ENCODE data around the gene DHRS13. TPM values are rescaled to one million over a fixed set of nuclear protein-coding genes. Genes with fewer than 3 reads are reported as not detected.

The DHRS13 gene
- total and polyA plus RNA-seq, 11 donors: 2.2 to 6.3 (median 2.9) TPM

DNA sequence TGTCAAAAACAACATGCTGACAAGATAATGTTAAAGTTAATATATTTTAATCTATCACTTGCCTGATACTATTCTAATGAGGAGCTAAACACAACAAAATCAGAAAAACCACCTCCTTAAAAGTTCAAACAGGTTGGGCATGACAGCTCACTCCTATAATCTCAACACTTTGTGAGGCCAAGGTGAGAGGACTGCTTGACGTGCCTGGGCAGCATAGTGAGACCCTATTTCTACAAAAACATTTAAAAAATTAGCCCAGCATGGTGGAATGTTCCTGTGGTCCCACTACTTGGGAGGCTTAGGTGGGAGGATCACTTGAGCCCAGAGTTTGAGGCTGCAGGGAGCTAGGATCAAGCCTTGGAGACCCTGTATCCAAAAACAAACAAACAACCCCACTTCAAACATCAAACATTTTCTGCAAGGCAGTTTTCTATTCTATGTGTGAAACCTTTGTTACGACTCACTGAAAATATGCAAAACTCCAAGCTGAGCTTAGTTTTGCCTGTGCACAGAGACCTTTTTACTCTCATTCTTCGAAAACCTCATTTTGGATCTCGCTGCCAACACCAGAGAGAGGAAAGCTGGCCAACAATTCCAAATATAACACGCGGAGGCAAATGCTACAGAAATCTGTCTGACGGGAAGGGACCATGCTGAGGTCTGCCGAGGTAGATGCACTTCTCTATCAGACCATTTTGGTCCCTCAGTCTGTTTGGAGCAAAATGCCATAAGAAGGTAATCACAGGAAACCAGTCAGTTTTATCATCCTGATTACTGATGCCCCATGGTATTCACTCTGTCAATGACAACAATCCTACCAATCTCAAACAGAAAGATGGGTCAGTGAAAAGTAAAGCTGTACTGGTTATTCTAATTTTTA, 42.2 kb upstream of the DHRS13 start:
- 43 to 52% (median 45%) methylated on average over 8 of the region's 8 CpGs for WGBS, 4 donors
- TF ChIP-seq, protein P1, sequence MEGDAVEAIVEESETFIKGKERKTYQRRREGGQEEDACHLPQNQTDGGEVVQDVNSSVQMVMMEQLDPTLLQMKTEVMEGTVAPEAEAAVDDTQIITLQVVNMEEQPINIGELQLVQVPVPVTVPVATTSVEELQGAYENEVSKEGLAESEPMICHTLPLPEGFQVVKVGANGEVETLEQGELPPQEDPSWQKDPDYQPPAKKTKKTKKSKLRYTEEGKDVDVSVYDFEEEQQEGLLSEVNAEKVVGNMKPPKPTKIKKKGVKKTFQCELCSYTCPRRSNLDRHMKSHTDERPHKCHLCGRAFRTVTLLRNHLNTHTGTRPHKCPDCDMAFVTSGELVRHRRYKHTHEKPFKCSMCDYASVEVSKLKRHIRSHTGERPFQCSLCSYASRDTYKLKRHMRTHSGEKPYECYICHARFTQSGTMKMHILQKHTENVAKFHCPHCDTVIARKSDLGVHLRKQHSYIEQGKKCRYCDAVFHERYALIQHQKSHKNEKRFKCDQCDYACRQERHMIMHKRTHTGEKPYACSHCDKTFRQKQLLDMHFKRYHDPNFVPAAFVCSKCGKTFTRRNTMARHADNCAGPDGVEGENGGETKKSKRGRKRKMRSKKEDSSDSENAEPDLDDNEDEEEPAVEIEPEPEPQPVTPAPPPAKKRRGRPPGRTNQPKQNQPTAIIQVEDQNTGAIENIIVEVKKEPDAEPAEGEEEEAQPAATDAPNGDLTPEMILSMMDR (IDR thresholded peaks at IDR 0.05): no peak
- TF ChIP-seq POLR2A (IDR thresholded peaks at IDR 0.05): no peak
- intact Hi-C loops (cut with DNase I): loop anchor here in 6 of 10 donors (5.0 to 10.0 kb wide), 7 partner anchors 43 to 610 kb away; partner anchors contain the start of genes DHRS13 (in 3 of the 6), FLOT2 (in 1 of the 6), IFT20 (in 1 of the 6) and NUFIP2 (in 1 of the 6)
- H3K27ac ChIP-seq: peak overlapping the region in 9 of 12 donors; percentile 10 to 73 (median 50)
- DNase-seq: no peak
- no peaks in the 10 kb centered on the region for H3K9me3 ChIP-seq
- peaks cover 3 to 84% (median 67%) of the 10 kb centered on the region in 12 donors for H3K4me1 ChIP-seq
- no peak for ATAC-seq
- H3K4me3 ChIP-seq: no peak overlapping the region
- no peaks in the 10 kb centered on the region for H3K27me3 ChIP-seq
- peaks cover 0 to 32% (median 13%) of the 10 kb centered on the region in 9 donors for H3K36me3 ChIP-seq

DNA sequence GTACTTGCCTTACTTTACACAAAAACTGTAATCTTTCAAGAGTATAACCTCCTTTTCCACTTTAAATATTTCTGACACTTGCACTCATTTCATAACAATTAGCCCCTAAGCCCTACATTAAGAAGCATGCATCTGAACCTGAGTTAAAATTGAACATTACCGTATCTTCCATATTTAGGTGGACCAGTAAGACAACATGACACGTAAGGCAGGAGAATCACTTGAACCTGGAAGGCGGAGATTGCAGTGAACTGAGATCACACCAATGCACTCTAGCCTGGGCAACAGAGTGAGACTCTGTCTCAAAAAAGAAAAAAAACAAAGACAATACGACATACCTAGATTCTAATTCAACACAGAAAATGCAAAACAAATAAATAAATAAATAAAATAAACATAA, 41.5 kb upstream of the DHRS13 start:
- TF ChIP-seq POLR2A (IDR thresholded peaks at IDR 0.05): no peak
- TF ChIP-seq, protein P1 (IDR thresholded peaks at IDR 0.05): no peak
- H3K27ac ChIP-seq: peak overlapping the region in 2 of 12 donors; percentile 53 to 54
- no peak for ATAC-seq
- no peak for DNase-seq
- H3K9me3 ChIP-seq: no peaks in the 10 kb centered on the region
- intact Hi-C loops (cut with DNase I): loop anchor here in 2 of 10 donors (10.0 kb wide), 3 partner anchors 180 to 610 kb away; partner anchors contain the start of genes IFT20 (in 1 of the 2), NUFIP2 (in 1 of the 2) and TNFAIP1 (in 1 of the 2)
- H3K4me3 ChIP-seq: no peak overlapping the region
- H3K27me3 ChIP-seq: no peaks in the 10 kb centered on the region
- H3K36me3 ChIP-seq: peaks cover 0 to 35% (median 13%) of the 10 kb centered on the region in 9 donors
- 74 to 80% (median 76%) methylated on average over 4 of the region's 4 CpGs for WGBS, 4 donors
- H3K4me1 ChIP-seq: peaks cover 8 to 87% (median 75%) of the 10 kb centered on the region in 12 donors

DNA sequence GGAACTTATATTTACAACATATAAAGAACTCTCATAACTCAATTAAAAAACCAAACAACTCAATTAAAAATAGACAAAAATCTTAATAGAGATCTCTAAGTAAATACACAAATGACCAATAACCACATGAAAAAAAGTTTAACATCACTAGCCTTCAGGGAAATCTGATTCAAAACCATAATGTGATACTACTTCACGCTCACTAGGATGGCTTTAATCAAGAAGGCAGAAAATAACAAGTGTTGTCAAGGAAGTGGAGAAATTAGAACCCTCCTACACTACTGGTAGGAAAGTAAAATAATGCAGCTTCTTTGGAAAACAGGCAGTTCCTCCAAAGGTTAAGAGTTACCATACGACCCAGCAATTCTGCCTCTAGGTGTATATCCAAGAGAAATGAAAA, 40.0 kb upstream of the DHRS13 start:
- peaks cover 8 to 90% (median 80%) of the 10 kb centered on the region in 12 donors for H3K4me1 ChIP-seq
- H3K4me3 ChIP-seq: no peak overlapping the region
- WGBS, 4 donors: 81 to 95% (median 92%) methylated on average over 2 of the region's 2 CpGs
- H3K27me3 ChIP-seq: no peaks in the 10 kb centered on the region
- DNase-seq (no peak), ATAC-seq (no peak)
- intact Hi-C loops (cut with DNase I): loop anchor here in 2 of 10 donors (10.0 kb wide), 3 partner anchors 178 to 608 kb away; partner anchors contain the start of genes IFT20 (in 1 of the 2), NUFIP2 (in 1 of the 2) and TNFAIP1 (in 1 of the 2)
- TF ChIP-seq POLR2A (IDR thresholded peaks at IDR 0.05): no peak
- TF ChIP-seq, protein P1 (IDR thresholded peaks at IDR 0.05): no peak
- no peak overlapping the region for H3K27ac ChIP-seq
- peaks cover 0 to 32% (median 13%) of the 10 kb centered on the region in 9 donors for H3K36me3 ChIP-seq
- H3K9me3 ChIP-seq: no peaks in the 10 kb centered on the region

DNA sequence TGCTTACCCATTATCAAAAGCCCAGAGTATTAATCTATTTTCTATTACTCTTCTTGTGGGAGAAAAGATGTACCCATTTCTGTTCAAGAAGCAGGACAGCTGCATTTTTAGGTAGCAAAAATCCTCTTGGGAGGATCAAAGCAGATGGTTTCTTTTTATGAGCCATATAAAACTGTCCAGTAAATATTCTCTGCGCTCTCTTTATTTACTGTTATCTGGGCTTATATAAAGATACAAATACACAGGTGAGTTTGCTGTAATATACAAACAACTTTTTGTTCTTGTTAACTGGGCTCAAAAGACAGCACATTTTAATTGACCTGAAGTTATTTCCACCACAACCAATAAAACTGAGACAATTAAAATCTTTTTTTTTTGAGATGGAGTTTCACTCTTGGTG, 38.4 kb upstream of the DHRS13 start:
- DNase-seq (no peak), ATAC-seq (no peak)
- no peak overlapping the region for H3K4me3 ChIP-seq
- H3K4me1 ChIP-seq: peaks cover 8 to 90% (median 80%) of the 10 kb centered on the region in 12 donors
- no peaks in the 10 kb centered on the region for H3K9me3 ChIP-seq
- peak overlapping the region in 8 of 12 donors; percentile 0 to 69 (median 33) for H3K27ac ChIP-seq
- peaks cover 0 to 21% (median 13%) of the 10 kb centered on the region in 9 donors for H3K36me3 ChIP-seq
- intact Hi-C loops (cut with DNase I): loop anchor here in 2 of 10 donors (10.0 kb wide), 3 partner anchors 176 to 606 kb away; partner anchors contain the start of genes IFT20 (in 1 of the 2), NUFIP2 (in 1 of the 2) and TNFAIP1 (in 1 of the 2)
- H3K27me3 ChIP-seq: no peaks in the 10 kb centered on the region
- 72 to 94% (median 84%) methylated on average over 1 of the region's 1 CpG for WGBS, 4 donors
- TF ChIP-seq, protein P1 (IDR thresholded peaks at IDR 0.05): no peak
- TF ChIP-seq POLR2A (IDR thresholded peaks at IDR 0.05): no peak
